ENCODE measurements around the gene OTUB2. TPM values are rescaled to one million over a fixed set of nuclear protein-coding genes. Genes with fewer than 3 reads are reported as not detected.

The OTUB2 gene
- total and polyA plus RNA-seq, 4 donors: 0.28 to 0.92 (median 0.63) TPM

GRCh38 chr14:94004015-94004414, 22.1 kb upstream of the OTUB2 start:
- Histone ChIP-seq H3K36me3 (ENCODE audit: control insufficient read depth in 4 of 4, insufficient read depth in 3 of 4, low read depth in 1 of 4, low read length in 3 of 4) (no peaks in the 10 kb centered on the region), H3K9me3 (ENCODE audit: control insufficient read depth in 4 of 4, low read length in 3 of 4) (no peaks in the 10 kb centered on the region), H3K27me3 (ENCODE audit: control insufficient read depth in 4 of 4, insufficient read depth in 4 of 4, low read length in 3 of 4) (no peaks in the 10 kb centered on the region), H3K27ac (ENCODE audit: low read depth in 1 of 2, low read length in 2 of 2) (no peak overlapping the region), H3K4me3 (ENCODE audit: low read depth in 1 of 3, low read length in 3 of 3) (no peak overlapping the region), H3K9ac (ENCODE audit: low read depth in 1 of 2, low read length in 2 of 2) (no peak overlapping the region), H3K4me1 (ENCODE audit: control insufficient read depth in 4 of 4, insufficient read depth in 4 of 4, low read length in 3 of 4) (no peaks in the 10 kb centered on the region)
- no peak for DNase-seq (ENCODE audit: low spot score)
- WGBS: 75% methylated on average over 8 of the region's 8 CpGs
- TF ChIP-seq RAD21 (IDR thresholded peaks at IDR 0.05): no peak
- TF ChIP-seq ZBTB33 (IDR thresholded peaks at IDR 0.05): no peak
- TF ChIP-seq RXRA (IDR thresholded peaks at IDR 0.05): no peak
- TF ChIP-seq YY1 (IDR thresholded peaks at IDR 0.05): no peak
- TF ChIP-seq FOXA2 (IDR thresholded peaks at IDR 0.05): no peak
- TF ChIP-seq GABPA (IDR thresholded peaks at IDR 0.05 in 1 of 2, conservative IDR thresholded peaks at IDR 0.05 in 1 of 2): no peak
- TF ChIP-seq FOXA1 (IDR thresholded peaks at IDR 0.05): no peak
- TF ChIP-seq CTCF (IDR thresholded peaks at IDR 0.05; ENCODE audit: low read depth, low read length, missing input control): no peak

GRCh38 chr14:94005324-94006073, 20.6 kb upstream of the OTUB2 start:
- Histone ChIP-seq H3K9ac (ENCODE audit: low read depth in 1 of 2, low read length in 2 of 2) (no peak overlapping the region), H3K4me1 (ENCODE audit: control insufficient read depth in 4 of 4, insufficient read depth in 4 of 4, low read length in 3 of 4) (no peaks in the 10 kb centered on the region), H3K27me3 (ENCODE audit: control insufficient read depth in 4 of 4, insufficient read depth in 4 of 4, low read length in 3 of 4) (no peaks in the 10 kb centered on the region), H3K27ac (ENCODE audit: low read depth in 1 of 2, low read length in 2 of 2) (no peak overlapping the region), H3K4me3 (ENCODE audit: low read depth in 1 of 3, low read length in 3 of 3) (no peak overlapping the region), H3K9me3 (ENCODE audit: control insufficient read depth in 4 of 4, low read length in 3 of 4) (no peaks in the 10 kb centered on the region), H3K36me3 (ENCODE audit: control insufficient read depth in 4 of 4, insufficient read depth in 3 of 4, low read depth in 1 of 4, low read length in 3 of 4) (no peaks in the 10 kb centered on the region)
- 49% methylated on average over 14 of the region's 14 CpGs for WGBS
- TF ChIP-seq CTCF (IDR thresholded peaks at IDR 0.05; ENCODE audit: low read depth, low read length, missing input control) (peak; percentile 15), FOXA1 (IDR thresholded peaks at IDR 0.05) (no peak)
- no peak for DNase-seq (ENCODE audit: low spot score)

- no peak overlapping the region for H3K9ac ChIP-seq (ENCODE audit: low read depth in 1 of 2, low read length in 2 of 2)
- no peaks in the 10 kb centered on the region for H3K27me3 ChIP-seq (ENCODE audit: control insufficient read depth in 4 of 4, insufficient read depth in 4 of 4, low read length in 3 of 4)
- H3K36me3 ChIP-seq (ENCODE audit: control insufficient read depth in 4 of 4, insufficient read depth in 3 of 4, low read depth in 1 of 4, low read length in 3 of 4): no peaks in the 10 kb centered on the region
- H3K4me3 ChIP-seq (ENCODE audit: low read depth in 1 of 3, low read length in 3 of 3): no peak overlapping the region
- 76% methylated on average over 3 of the region's 3 CpGs for WGBS
- no peaks in the 10 kb centered on the region for H3K9me3 ChIP-seq (ENCODE audit: control insufficient read depth in 4 of 4, low read length in 3 of 4)
- no peaks in the 10 kb centered on the region for H3K4me1 ChIP-seq (ENCODE audit: control insufficient read depth in 4 of 4, insufficient read depth in 4 of 4, low read length in 3 of 4)
- no peak for TF ChIP-seq HNF4G (IDR thresholded peaks at IDR 0.05)
- DNase-seq (ENCODE audit: low spot score): no peak
- H3K27ac ChIP-seq (ENCODE audit: low read depth in 1 of 2, low read length in 2 of 2): no peak overlapping the region
Observed at GRCh38 chr14:94008234-94008633, 17.9 kb upstream of the OTUB2 start.
